ENCODE measurements around the gene NAALAD2. TPM values are rescaled to one million over a fixed set of nuclear protein-coding genes. Genes with fewer than 3 reads are reported as not detected.
"Not testable (repeated sequence)": the region's sequence is repeated elsewhere in the genome, so short reads cannot be mapped to it uniquely, and the experiment has no call there.

The NAALAD2 gene
- total RNA-seq, 1 donor = 0.81 TPM

GRCh38 chr11:90189011-90189410 is 54.5 kb downstream of the NAALAD2 start:
- no peak for DNase-seq (ENCODE audit: low read depth in 2 of 3, low spot score in 2 of 3)

DNA sequence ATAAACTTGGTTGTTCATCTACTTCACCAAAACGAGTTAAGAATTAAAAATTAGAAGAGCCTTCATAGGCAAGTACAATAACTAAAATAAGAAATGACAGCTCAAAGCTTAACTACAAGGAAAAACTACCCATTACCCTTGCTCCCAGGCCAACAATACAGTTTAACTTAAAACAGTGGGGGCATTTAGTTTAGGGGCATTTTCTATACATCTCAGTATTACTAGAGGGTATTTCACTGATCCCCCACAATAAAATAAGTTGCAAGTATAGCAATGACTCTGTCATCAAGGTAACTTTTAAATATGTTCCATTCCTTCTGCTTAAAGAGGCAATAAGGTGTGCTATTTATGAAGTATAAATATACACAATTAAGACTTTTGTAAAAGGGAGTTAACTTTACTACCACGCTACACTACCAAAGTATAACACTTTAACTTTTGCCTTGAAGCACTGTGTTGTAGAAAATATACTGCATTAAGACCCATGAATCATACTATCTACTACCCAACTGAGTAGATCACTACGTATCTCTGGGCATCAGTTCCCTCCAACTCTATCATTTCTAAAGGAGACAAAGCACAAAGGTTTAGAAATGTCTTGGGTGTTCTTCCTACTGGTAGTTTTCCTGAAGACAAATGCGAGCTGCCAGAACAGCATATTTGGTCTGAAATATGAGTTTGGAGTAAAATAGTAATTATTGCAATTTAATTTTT is 58.6 kb downstream of the NAALAD2 start:
- DNase-seq (ENCODE audit: low read depth in 2 of 3, low spot score in 2 of 3) = no peak

DNA sequence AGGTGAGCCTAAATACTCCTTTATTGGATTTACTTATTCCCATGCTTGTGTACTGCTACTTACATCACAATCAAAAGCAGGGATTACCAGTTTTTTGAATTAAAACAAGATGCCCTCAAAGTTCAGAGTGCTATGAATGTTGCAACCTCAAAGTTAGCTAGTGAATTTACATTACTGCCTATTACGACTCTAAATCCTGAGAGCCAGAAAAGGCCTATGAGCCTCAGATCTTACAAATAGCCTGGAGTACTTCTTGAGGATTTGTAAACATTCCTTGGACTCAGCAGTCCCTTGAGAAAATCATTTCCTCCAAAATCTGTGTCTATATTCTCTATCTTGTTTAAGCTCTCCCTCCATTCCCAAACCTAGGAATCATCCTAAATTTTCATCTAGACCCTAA is 62.9 kb downstream of the NAALAD2 start:
- no peak for DNase-seq (ENCODE audit: low read depth in 2 of 3, low spot score in 2 of 3)

GRCh38 chr11:90202342-90202741 is 67.9 kb downstream of the NAALAD2 start:
- no peak for DNase-seq (ENCODE audit: low read depth in 2 of 3, low spot score in 2 of 3)

DNA sequence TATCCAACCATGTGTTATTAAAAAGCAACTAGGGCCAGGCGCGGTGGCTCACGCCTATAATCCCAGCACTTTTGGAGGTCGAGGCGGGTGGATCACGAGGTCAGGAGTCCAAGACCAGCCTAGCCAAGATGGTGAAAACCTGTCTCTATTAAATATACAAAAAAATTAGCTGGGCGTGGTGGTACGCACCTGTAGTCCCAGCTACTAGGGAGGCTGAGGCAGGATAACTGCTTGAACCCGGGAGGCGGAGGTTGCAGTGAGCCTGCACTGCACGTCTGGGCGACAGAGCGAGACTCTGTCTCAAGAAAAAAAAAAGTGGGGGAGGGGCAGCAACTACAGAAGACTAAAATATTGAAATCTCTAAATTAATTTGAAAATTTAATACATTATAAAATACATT is 69.9 kb downstream of the NAALAD2 start:
- DNase-seq (ENCODE audit: low read depth in 2 of 3, low spot score in 2 of 3) = no peak

- DNase-seq (ENCODE audit: low read depth in 2 of 3, low spot score in 2 of 3) = peak in 2 of 3 donors; percentile 38 to 77
Measured at GRCh38 chr11:90204832-90205646, 70.6 kb downstream of the NAALAD2 start.

DNA sequence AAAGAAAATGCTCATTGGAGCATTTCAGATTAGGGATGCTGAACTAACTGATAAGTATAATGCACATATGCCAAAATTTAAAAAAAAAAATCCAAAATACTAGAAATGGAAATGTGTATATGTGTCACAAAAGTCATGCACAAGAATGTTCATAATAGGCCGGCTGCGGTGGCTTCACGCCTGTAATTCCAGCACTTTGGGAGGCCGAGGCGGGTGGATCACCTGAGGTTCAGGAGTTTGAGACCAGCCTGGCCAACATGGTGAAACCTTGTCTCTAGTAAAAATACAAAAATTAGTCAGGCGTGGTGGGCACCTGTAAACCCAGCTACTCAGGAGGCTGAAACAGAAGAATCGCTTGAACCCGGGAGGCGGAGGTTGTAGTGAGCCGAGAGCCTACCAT is 73.5 kb downstream of the NAALAD2 start:
- not testable (repeated sequence) for DNase-seq (ENCODE audit: low read depth in 2 of 3, low spot score in 2 of 3)

DNA sequence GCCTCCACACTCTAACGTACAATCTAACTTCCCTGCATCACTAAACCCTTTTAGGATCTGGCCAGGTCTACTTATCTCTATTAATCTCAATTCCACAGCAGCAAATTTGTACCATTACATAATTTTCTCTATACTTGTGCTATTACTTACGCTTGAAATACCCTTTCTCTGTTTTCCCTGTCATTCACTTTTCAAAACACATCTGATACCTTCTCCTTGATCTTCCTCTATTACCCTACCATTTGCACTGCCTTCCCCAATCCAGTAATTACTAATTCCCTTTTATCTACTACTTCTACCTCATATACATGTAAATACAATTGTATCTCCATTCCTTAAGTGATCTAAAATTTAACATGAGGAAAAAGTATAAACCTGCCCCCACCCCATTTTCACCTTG is 74.4 kb downstream of the NAALAD2 start:
- DNase-seq (ENCODE audit: low read depth in 2 of 3, low spot score in 2 of 3) = no peak

GRCh38 chr11:90213322-90213721 is 78.9 kb downstream of the NAALAD2 start:
- DNase-seq (ENCODE audit: low read depth in 2 of 3, low spot score in 2 of 3) = no peak

- DNase-seq (ENCODE audit: low read depth in 2 of 3, low spot score in 2 of 3) = no peak
Measured at GRCh38 chr11:90216611-90217010, 82.1 kb downstream of the NAALAD2 start.

- no peak for DNase-seq (ENCODE audit: low read depth in 2 of 3, low spot score in 2 of 3)
Measured at GRCh38 chr11:90218606-90219005, 84.1 kb downstream of the NAALAD2 start.

DNA sequence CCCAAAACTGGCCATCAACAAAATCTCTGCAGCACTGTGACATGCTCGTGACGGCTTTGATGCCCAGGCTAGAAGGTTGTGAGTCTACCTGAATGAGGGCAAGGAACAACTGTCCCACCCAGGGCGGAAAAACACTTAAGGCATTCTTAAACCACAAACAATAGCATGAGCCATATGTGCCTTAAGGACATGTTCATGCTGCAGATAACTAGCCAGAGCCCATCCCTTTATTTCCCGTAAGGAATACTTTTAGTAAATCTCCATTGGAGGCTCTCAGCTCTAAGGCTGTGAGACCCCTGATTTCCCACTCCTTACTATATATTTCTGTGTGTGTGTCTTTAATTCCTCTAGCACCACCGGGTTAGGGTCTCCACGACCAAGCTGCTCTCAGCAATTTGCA is 85.0 kb downstream of the NAALAD2 start:
- DNase-seq (ENCODE audit: low read depth in 2 of 3, low spot score in 2 of 3) = no peak

GRCh38 chr11:90220391-90220790 is 85.9 kb downstream of the NAALAD2 start:
- peak in 1 of 3 donors; percentile 8 for DNase-seq (ENCODE audit: low read depth in 2 of 3, low spot score in 2 of 3)

DNA sequence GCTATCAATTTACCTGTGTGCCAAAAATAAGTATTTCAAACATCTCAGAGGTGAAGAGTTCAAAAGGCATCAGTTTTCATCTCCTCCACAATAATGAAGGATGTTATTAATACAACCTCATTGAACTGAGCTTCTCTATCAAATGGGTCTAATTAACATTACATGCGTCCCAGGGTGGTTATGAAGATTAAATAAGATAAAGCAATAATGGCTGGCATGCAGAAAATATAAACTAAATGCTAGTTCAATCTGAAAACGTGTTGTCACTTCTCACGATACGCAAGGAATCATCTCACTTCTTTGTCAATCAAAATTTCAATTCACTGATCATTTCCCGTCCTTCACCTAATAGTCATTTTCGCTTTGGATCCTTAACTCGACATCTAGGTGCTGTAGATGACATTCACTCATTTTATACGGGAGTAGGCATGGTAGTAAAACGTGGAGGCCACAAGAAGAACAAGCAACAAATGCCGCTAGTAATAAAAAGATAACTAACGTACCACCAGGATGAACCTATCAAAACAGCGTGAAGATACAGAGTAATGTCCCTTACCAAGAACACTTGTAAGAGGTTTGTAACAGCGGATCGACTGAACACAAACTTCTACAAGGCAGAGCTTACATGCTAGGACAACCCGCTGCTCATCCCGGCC is 87.5 kb downstream of the NAALAD2 start:
- no peak for DNase-seq (ENCODE audit: low read depth in 2 of 3, low spot score in 2 of 3)

- DNase-seq (ENCODE audit: low read depth in 2 of 3, low spot score in 2 of 3) = peak; percentile 72 to 94 (median 90)
Measured at GRCh38 chr11:90222459-90223247, 88.2 kb downstream of the NAALAD2 start, which contains the start of gene CHORDC1. Gene CHORDC1 (minus strand): TSS chr11:90223049. CDS start chr11:90222954, 95 bp downstream.

GRCh38 chr11:90223248-90223585 is 88.8 kb downstream of the NAALAD2 start:
- DNase-seq (ENCODE audit: low read depth in 2 of 3, low spot score in 2 of 3) = no peak

DNA sequence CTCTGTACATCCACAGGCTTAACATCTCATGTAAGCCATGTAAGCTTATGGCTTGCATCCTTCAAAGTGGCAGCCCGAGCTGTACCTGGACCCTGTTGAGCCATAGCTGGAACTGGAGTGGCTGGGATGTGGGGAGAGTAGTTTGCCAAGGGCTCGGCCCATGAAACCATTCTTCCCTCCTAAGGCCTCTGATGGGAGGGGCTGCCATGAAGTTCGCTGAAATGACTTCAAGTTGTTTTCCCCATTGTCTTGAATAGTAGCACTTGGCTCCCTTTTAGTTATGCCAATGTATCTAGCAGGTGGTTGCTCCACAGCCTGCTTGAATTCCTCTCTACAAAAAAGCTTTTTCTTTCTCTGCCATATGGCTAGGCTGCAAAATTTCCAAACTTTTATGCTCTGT is 93.6 kb downstream of the NAALAD2 start:
- DNase-seq (ENCODE audit: low read depth in 2 of 3, low spot score in 2 of 3) = no peak

DNA sequence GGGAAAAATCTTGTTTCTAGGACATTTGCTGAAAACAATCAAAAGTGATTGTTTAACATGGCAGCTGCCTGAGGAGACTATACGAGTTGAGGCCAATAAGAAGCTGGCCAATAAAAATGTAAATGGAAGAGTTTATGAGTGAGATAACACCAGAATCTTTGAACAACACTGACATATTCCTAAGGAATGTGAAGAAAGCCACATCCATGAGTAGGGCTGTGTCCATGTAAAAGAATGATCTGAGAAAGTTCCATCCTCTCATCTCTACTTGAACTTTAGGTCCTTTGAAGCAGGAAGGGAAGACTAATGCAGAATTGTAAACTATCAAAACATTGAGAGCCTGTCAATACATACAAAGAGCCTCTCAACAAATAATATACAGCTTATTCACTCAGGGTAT is 95.3 kb downstream of the NAALAD2 start:
- no peak for DNase-seq (ENCODE audit: low read depth in 2 of 3, low spot score in 2 of 3)

GRCh38 chr11:90234977-90235376 is 100.5 kb downstream of the NAALAD2 start:
- no peak for DNase-seq (ENCODE audit: low read depth in 2 of 3, low spot score in 2 of 3)

- DNase-seq (ENCODE audit: low read depth in 2 of 3, low spot score in 2 of 3) = no peak
Measured at GRCh38 chr11:90235526-90235925, 101.1 kb downstream of the NAALAD2 start.

- no peak for DNase-seq (ENCODE audit: low read depth in 2 of 3, low spot score in 2 of 3)
Measured at GRCh38 chr11:90237004-90237403, 102.5 kb downstream of the NAALAD2 start.
